HUES48 (cell line): ENCODE measurements around the gene PKP1.

Experiments used
- H3K27ac ChIP-seq: one replicate; pipeline ENCODE4 v1.7.0; 2013; ENCODE audit warnings: low read depth, low read length, inconsistent platforms
- H3K27me3 ChIP-seq: 2 replicates; pipeline ENCODE4 v1.6.1; 2013; ENCODE audit warnings: mild to moderate bottlenecking, low read length; ENCODE audit not compliant: control insufficient read depth, insufficient read depth
- H3K36me3 ChIP-seq: 2 replicates; pipeline ENCODE4 v1.6.1; 2013; ENCODE audit warnings: low read length; ENCODE audit not compliant: control insufficient read depth, insufficient read depth
- H3K4me1 ChIP-seq: 2 replicates; pipeline ENCODE4 v1.6.1; 2013; ENCODE audit warnings: mild to moderate bottlenecking, low read length; ENCODE audit not compliant: control insufficient read depth, insufficient read depth
- H3K4me3 ChIP-seq: 2 replicates; pipeline ENCODE4 v1.5.1; 2013; ENCODE audit warnings: mild to moderate bottlenecking, low read depth, low read length
- H3K9ac ChIP-seq: 2 replicates; pipeline ENCODE4 v1.6.1; 2013; ENCODE audit warnings: mild to moderate bottlenecking, low read depth, low read length, moderate library complexity
- H3K9me3 ChIP-seq: 2 replicates; pipeline ENCODE4 v1.6.1; 2013; ENCODE audit warnings: low read length; ENCODE audit not compliant: control insufficient read depth, insufficient read depth

Gene PKP1

DNA sequence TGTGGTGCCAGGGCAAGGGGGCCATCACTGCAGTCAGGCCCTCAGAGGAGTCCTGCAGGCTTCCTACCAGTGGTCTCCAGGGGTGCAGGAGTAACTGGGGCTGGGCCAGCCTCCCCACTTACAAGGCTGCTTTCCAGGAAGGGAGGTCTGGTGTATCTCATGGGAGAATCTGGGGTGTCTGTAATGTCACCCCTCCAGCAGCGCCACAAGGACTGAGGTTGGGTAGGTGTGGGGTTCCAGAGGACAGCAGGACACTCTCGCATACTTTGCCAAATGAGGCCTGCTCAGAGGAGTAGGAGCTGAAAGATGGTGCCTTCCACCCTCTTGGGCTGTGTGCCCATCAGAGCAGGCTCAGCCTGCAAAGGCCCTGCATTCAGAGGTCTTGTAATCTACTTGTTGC is 47.2 kb downstream of the PKP1 start:
- Histone ChIP-seq H3K4me3 (no peak overlapping the region), H3K9ac (no peak overlapping the region), H3K9me3 (no peaks in the 10 kb centered on the region), H3K4me1 (no peaks in the 10 kb centered on the region), H3K36me3 (no peaks in the 10 kb centered on the region), H3K27ac (no peak overlapping the region), H3K27me3 (no peaks in the 10 kb centered on the region; the same call in 1 of the 2 replicates)

- no peaks in the 10 kb centered on the region for H3K36me3 ChIP-seq
- H3K9ac ChIP-seq = no peak overlapping the region
- no peaks in the 10 kb centered on the region; the same call in 1 of the 2 replicates for H3K27me3 ChIP-seq
- H3K4me3 ChIP-seq = no peak overlapping the region
- no peak overlapping the region for H3K27ac ChIP-seq
- H3K9me3 ChIP-seq = no peaks in the 10 kb centered on the region
- H3K4me1 ChIP-seq = no peaks in the 10 kb centered on the region
Measured at GRCh38 chr1:201331166-201331565, 47.9 kb downstream of the PKP1 start.

DNA sequence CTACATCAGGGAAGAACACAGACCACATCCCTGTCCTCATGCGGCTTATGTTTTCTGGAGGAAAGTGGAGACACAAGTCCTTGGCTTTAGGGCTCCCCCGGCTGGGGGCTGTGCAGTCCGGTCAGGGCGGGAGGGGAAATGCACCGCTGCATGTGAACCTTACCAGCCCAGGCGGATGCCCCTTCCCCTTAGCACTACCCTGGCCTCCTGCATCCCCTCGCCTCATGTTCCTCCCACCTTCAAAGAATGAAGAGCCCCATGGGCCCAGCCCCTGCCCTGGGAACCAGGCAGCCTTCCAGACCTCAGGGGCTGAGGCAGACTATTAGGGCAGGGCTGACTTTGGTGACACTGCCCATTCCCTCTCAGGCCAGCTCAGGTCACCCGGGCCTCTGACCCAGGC is 48.7 kb downstream of the PKP1 start:
- Histone ChIP-seq H3K9me3 (no peaks in the 10 kb centered on the region), H3K27ac (no peak overlapping the region), H3K4me3 (no peak overlapping the region), H3K36me3 (no peaks in the 10 kb centered on the region), H3K4me1 (no peaks in the 10 kb centered on the region), H3K27me3 (no peaks in the 10 kb centered on the region; the same call in 1 of the 2 replicates), H3K9ac (no peak overlapping the region)

GRCh38 chr1:201332616-201333335 is 49.5 kb downstream of the PKP1 start:
- Histone ChIP-seq H3K4me3 (no peak overlapping the region), H3K36me3 (no peaks in the 10 kb centered on the region), H3K4me1 (no peaks in the 10 kb centered on the region), H3K27me3 (no peaks in the 10 kb centered on the region), H3K9ac (no peak overlapping the region), H3K27ac (no peak overlapping the region), H3K9me3 (no peaks in the 10 kb centered on the region)

DNA sequence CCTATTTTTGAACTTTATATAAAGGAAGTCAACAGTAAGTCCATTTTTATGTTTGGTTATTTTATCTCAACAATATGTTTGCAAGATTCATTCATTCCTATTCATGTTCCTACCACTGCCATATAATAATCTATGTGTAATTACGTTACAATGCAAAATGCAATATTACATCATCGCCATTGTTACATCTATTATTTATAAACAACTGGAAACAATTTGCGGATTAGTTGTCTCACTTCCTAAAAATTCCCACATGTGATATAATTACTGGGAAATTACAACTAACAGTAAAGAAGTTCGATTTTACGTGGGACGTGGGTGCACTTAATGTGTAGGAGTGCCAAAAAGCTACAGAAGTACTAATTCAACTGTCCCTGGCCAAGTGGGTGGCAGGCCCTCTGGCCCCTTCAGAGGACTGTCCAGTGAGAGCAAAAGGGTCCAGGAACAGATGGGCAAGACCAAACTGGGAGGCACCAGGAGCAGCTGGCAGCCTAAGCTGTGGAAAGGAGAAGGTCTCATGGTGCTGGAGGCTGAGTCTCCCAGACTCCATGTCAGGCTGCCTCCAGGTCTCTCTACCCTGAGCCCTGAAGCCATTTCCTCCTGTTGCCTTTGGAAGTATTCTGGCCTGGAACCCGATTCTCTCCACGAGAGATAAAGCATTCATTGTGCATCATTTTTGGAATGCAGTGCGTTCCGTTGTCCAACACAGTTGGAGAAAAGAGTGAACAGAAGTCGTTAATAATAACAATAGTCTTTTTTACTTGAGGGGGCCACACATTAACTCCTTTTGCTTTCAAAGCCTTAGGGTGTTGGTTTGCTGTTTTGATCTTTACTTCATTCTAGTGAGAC is 51.2 kb downstream of the PKP1 start:
- no peaks in the 10 kb centered on the region for H3K4me1 ChIP-seq
- no peak overlapping the region for H3K9ac ChIP-seq
- no peak overlapping the region for H3K27ac ChIP-seq
- no peaks in the 10 kb centered on the region for H3K36me3 ChIP-seq
- H3K4me3 ChIP-seq = no peak overlapping the region
- no peaks in the 10 kb centered on the region for H3K9me3 ChIP-seq
- no peaks in the 10 kb centered on the region for H3K27me3 ChIP-seq

GRCh38 chr1:201335174-201335870 is 52.0 kb downstream of the PKP1 start:
- Histone ChIP-seq H3K27ac (no peak overlapping the region), H3K36me3 (no peaks in the 10 kb centered on the region), H3K27me3 (no peaks in the 10 kb centered on the region), H3K9ac (no peak overlapping the region), H3K9me3 (no peaks in the 10 kb centered on the region), H3K4me1 (no peaks in the 10 kb centered on the region), H3K4me3 (no peak overlapping the region)

DNA sequence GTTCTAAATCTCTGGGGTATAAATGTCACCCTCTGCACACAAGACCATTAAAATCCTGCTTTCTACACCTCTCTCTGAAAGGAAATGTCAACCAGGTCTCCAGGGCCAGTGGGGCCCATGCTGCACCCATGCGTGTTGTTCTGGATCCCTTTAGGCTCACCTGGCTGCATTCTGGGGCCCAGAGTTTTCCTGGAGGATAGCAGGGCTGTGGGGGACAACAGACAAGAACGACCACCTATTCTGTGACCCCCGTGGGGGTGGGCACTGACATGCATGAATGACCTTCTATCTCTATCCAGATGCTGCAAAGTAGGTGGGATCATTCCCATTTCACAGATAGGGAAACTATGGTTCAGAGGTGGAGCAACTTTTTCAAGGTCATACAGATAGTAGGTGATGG is 52.6 kb downstream of the PKP1 start:
- H3K27ac ChIP-seq = no peak overlapping the region
- H3K9me3 ChIP-seq = no peaks in the 10 kb centered on the region
- no peak overlapping the region for H3K9ac ChIP-seq
- no peak overlapping the region for H3K4me3 ChIP-seq
- H3K4me1 ChIP-seq = no peaks in the 10 kb centered on the region
- H3K36me3 ChIP-seq = no peaks in the 10 kb centered on the region
- no peaks in the 10 kb centered on the region for H3K27me3 ChIP-seq

- Histone ChIP-seq H3K27me3 (no peaks in the 10 kb centered on the region), H3K27ac (no peak overlapping the region), H3K9ac (no peak overlapping the region), H3K4me1 (no peaks in the 10 kb centered on the region), H3K36me3 (no peaks in the 10 kb centered on the region), H3K9me3 (no peaks in the 10 kb centered on the region), H3K4me3 (no peak overlapping the region)
Measured at GRCh38 chr1:201336711-201337450, 53.6 kb downstream of the PKP1 start.

DNA sequence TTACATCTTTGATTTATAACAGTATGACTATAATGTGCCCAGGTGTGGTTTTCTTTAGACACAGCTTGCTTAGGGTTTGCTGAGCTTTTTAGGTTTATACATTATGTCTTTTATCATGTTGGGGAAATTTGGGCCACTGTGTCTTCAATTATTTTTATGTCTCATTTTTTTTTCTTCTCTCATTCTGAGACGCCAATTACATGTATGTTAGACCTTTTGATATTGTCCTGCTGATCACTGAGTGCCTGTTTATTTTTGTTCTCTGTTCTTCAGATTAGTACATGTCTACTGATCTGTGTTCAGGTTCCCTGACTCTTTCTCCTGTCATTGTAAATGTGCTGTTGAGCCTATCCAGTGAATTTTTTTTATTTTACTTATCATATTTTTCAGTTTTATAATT is 58.1 kb downstream of the PKP1 start:
- Histone ChIP-seq H3K27me3 (no peaks in the 10 kb centered on the region), H3K9ac (no peak overlapping the region), H3K4me1 (peaks cover 1% of the 10 kb centered on the region; the same call in 1 of the 2 replicates), H3K36me3 (no peaks in the 10 kb centered on the region), H3K4me3 (no peak overlapping the region), H3K9me3 (no peaks in the 10 kb centered on the region), H3K27ac (no peak overlapping the region)

DNA sequence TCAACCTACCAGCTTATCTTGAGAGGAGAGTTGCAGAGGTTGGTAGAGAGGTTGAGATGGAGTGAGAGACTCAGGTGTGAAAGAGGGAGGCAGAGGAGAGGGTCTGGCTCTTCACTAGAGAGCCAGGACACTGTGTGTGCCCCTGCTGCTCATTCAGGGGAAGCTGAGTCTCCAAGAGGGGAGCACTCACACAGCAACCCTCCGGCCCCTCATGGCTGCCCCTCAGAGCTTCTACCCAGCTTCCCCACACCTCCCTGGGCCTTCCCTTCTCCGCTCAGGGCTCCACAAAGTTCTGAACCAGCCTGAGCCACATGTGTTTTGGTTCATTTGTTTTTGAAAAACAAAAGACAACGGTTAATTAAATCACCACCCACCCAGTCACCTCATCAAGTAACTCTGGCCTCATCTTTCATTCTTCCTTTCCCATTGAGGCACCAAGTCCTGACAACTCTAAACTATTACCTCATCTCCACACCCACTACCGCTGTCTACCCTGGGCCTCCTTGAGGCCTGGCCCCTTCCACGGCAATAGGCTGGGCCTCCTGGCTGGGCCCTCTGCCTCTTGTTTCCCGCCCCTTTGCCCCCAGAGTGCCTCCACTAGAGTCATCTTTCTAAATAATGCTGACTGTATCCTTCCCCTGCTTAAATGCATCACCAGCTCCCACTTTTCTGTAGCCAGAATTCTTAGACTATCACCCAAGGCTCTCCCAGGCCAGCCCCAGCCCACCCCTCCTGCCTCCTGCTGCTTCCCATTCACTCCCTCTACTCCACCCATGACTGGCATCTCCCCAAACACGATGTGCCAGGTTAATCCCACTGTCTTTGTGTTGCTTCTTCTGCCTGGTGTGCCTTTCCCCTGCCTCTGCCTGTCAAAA is 61.1 kb downstream of the PKP1 start:
- Histone ChIP-seq H3K36me3 (no peaks in the 10 kb centered on the region), H3K27me3 (no peaks in the 10 kb centered on the region), H3K4me1 (peaks cover 20% of the 10 kb centered on the region), H3K27ac (no peak overlapping the region), H3K9ac (no peak overlapping the region), H3K9me3 (no peaks in the 10 kb centered on the region), H3K4me3 (no peak overlapping the region)
